Osteoblast (primary cell): ENCODE measurements around the gene PCDH9. TPM values are rescaled to one million over a fixed set of nuclear protein-coding genes. Genes with fewer than 3 reads are reported as not detected.
A peak's percentile ranks its signal among the peaks of the same experiment; 100 is the strongest.

ENCODE experiments used
- DNase-seq: peaks from one replicate; pipeline ENCODE4 v3.0.0; 2011; ENCODE audit warnings: low spot score, mixed read lengths; ENCODE audit not compliant: insufficient read length; ENCODE audit errors: missing footprints
- H2AFZ ChIP-seq: 2 replicates; pipeline ENCODE4 v1.6.0; 2011; ENCODE audit warnings: mild to moderate bottlenecking, low read length
- H3K27ac ChIP-seq: 2 replicates; pipeline ENCODE4 v1.5.1; 2011; ENCODE audit warnings: mild to moderate bottlenecking, low read depth, low read length, moderate library complexity
- H3K27me3 ChIP-seq: 2 replicates; pipeline ENCODE4 v1.6.0; 2012; ENCODE audit warnings: mild to moderate bottlenecking, control low read depth, inconsistent platforms, low read length, moderate library complexity; ENCODE audit not compliant: insufficient read depth
- H3K36me3 ChIP-seq: 2 replicates; pipeline ENCODE4 v1.5.1; 2011; ENCODE audit warnings: mild to moderate bottlenecking, low read length, control low read depth, moderate library complexity; ENCODE audit not compliant: insufficient read depth
- H3K4me1 ChIP-seq: 2 replicates; pipeline ENCODE4 v1.5.1; 2011; ENCODE audit warnings: mild to moderate bottlenecking, low read length, control low read depth, moderate library complexity; ENCODE audit not compliant: insufficient read depth
- H3K4me2 ChIP-seq: 2 replicates; pipeline ENCODE4 v1.6.0; 2011; ENCODE audit warnings: mild to moderate bottlenecking, low read length; ENCODE audit not compliant: insufficient read depth
- H3K4me3 ChIP-seq: fragments of 200-600 bp; sonication (generic); 3 replicates; pipeline ENCODE4 v1.5.1; 2012; ENCODE audit warnings: mild to moderate bottlenecking, low read length, inconsistent platforms; ENCODE audit not compliant: insufficient read depth
- H3K79me2 ChIP-seq: 2 replicates; pipeline ENCODE4 v1.6.0; 2012; ENCODE audit warnings: mild to moderate bottlenecking, low read length, control low read depth, inconsistent platforms; ENCODE audit not compliant: insufficient read depth
- H3K9me3 ChIP-seq: 2 replicates; pipeline ENCODE4 v1.5.1; 2011; ENCODE audit warnings: low read depth, low read length, control low read depth
- H4K20me1 ChIP-seq: 2 replicates; pipeline ENCODE4 v1.6.0; 2012; ENCODE audit warnings: mild to moderate bottlenecking, low read length, control low read depth; ENCODE audit not compliant: insufficient read depth
- total RNA-seq: library from RNA; depleted of rRNA; stranded (reverse); fragments of >200 nt; gene quantifications from 2 replicates; pipeline ENCODE4 v1.2.3, GENCODE V29; 2012
- TF ChIP-seq, protein P1 (sequence below): IDR thresholded peaks from 2 replicates; pipeline ENCODE4 v1.5.1; 2011; ENCODE audit warnings: mild to moderate bottlenecking, low read depth, low read length, moderate library complexity; ENCODE audit errors: extremely low read depth

PCDH9 gene
- total RNA-seq, 1 donor, result 1.1 TPM

DNA sequence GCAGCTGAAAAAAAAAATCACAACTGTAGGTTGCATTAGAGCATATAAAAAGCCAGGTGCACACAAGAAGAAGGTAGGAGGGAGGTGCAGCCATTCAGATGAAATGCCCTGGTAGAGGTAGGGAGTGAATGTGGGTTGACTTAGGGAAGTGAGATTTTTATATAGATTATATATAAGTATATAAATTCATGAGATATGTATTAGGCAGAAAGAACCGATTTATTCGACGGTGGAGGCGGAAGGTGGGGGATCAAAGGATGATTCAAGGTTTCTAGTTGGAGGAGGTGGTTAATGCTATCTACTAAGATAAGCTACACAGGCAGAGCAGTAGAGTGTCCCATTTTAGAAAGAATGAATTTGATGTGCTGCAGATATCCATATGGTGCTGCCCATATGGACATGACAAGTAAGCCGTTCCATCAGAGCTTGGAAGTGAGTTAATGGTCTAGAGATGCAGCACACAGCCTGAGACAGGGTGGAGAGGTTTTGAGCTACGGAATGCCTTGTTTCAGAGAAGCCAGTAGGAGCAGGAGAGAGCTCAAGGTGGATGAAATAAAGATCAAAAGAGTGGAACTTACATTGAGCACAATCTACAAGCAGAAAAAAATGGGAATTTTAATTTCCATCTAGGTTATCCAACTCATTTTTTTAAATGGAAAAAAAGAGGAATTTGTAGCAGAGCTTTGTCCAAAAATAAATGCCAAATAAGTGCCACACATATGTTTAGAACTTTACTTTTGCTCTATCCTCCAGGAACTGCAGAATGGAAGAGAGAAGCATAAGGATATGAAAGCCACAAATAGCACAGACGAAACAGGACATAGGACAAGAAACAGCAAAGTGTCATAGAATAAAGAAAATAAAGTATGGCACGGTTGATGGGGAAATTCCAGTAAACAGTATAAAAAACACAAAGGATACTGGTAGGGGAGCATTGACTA is 177.3 kb downstream of the PCDH9 start:
- Histone ChIP-seq H3K79me2 (no peaks in the 10 kb centered on the region), H4K20me1 (no peaks in the 10 kb centered on the region), H3K4me2 (no peak overlapping the region), H3K9me3 (no peaks in the 10 kb centered on the region), H3K4me1 (peaks cover 10% of the 10 kb centered on the region), H3K4me3 (no peak overlapping the region), H2AFZ (no peak overlapping the region), H3K36me3 (no peaks in the 10 kb centered on the region), H3K27ac (no peak overlapping the region), H3K27me3 (no peaks in the 10 kb centered on the region)
- no peak for DNase-seq
- TF ChIP-seq, protein P1, sequence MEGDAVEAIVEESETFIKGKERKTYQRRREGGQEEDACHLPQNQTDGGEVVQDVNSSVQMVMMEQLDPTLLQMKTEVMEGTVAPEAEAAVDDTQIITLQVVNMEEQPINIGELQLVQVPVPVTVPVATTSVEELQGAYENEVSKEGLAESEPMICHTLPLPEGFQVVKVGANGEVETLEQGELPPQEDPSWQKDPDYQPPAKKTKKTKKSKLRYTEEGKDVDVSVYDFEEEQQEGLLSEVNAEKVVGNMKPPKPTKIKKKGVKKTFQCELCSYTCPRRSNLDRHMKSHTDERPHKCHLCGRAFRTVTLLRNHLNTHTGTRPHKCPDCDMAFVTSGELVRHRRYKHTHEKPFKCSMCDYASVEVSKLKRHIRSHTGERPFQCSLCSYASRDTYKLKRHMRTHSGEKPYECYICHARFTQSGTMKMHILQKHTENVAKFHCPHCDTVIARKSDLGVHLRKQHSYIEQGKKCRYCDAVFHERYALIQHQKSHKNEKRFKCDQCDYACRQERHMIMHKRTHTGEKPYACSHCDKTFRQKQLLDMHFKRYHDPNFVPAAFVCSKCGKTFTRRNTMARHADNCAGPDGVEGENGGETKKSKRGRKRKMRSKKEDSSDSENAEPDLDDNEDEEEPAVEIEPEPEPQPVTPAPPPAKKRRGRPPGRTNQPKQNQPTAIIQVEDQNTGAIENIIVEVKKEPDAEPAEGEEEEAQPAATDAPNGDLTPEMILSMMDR, result no peak

DNA sequence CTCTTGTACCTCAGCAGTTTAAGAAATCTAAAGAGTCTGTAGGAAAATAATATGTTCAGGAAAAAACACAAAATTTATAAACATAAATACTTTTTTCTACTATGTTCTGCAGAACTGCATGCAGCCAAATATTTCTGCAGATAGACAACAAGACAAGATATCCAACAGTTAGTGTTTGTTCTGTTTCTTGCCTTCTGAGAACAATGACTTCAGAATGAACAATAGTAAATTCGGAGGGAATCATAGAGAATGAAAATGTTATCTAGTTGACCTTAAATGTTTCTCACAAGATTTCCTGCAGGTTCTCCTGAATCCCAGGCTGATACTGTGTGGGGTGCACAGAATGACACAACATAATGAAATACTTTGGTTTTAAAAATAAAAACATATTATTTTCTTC is 180.4 kb downstream of the PCDH9 start:
- no peaks in the 10 kb centered on the region for H4K20me1 ChIP-seq
- DNase-seq, result no peak
- H3K27ac ChIP-seq, result no peak overlapping the region
- no peaks in the 10 kb centered on the region for H3K9me3 ChIP-seq
- H3K79me2 ChIP-seq, result no peaks in the 10 kb centered on the region
- H3K4me2 ChIP-seq, result no peak overlapping the region
- no peaks in the 10 kb centered on the region for H3K36me3 ChIP-seq
- H3K27me3 ChIP-seq, result no peaks in the 10 kb centered on the region
- TF ChIP-seq, protein P1, result no peak
- H2AFZ ChIP-seq, result no peak overlapping the region
- H3K4me1 ChIP-seq, result peaks cover 10% of the 10 kb centered on the region
- H3K4me3 ChIP-seq, result no peak overlapping the region

DNA sequence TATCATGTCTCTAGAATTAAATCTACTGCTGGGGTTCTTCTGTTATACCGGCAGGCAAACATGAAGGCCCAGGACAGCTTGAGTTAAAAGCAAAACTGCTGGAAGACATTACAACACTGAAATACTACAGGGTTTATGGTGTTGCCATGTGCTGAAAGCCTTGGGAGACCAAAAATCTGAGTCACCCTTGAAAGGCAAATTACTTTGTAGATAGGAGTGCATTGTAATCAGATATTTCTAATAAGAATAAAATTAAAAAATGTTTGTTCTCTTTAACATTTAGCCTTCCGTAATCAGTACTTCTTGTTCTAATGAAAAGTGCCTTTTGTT is 181.3 kb downstream of the PCDH9 start:
- Histone ChIP-seq H3K9me3 (no peaks in the 10 kb centered on the region), H3K4me2 (peak overlapping the region; percentile 61), H4K20me1 (no peaks in the 10 kb centered on the region), H3K79me2 (no peaks in the 10 kb centered on the region), H3K4me3 (peak overlapping the region; percentile 35), H2AFZ (peak overlapping the region; percentile 50), H3K4me1 (peaks cover 13% of the 10 kb centered on the region), H3K27me3 (no peaks in the 10 kb centered on the region), H3K27ac (peak overlapping the region; percentile 93), H3K36me3 (no peaks in the 10 kb centered on the region)
- TF ChIP-seq, protein P1, result no peak
- DNase-seq, result peak; percentile 44

DNA sequence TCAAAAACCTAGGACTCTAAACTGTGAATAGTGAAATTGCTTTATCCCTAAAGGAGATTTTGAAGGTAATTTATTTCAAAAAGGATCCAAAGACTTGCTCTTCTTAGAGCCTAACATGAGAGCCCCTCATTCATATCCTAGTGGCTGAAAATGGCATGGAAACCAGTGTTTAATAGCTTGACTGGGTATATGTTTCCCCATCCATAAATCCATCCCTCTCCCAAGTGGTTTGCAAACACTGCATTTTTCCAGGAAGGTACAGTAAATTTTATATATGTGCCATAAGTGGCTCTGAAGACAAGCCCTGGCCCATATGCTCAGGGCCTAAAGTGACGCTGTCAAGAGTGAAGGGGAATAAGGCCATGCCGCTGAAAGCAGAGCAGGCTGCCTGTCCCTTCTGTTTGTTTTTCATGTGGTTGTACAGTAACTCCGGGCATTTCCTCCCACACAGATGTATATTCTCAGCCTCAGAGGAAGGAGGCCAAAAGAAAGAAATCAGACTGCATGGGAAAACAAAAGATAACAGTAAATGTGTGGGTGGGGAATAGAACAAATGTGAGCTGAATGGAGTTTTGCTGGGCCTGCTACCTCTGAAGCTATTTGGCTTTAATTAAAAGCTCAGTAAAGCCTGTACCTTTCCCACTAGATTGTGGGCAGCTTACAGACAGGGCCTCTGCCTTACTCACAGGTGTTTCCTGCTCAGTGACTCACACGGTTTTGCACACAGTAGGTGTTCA is 181.9 kb downstream of the PCDH9 start:
- Histone ChIP-seq H3K36me3 (no peaks in the 10 kb centered on the region), H3K4me3 (peak overlapping the region; percentile 35), H3K27ac (peak overlapping the region; percentile 93), H2AFZ (peak overlapping the region; percentile 50), H3K4me1 (peaks cover 13% of the 10 kb centered on the region), H4K20me1 (no peaks in the 10 kb centered on the region), H3K27me3 (no peaks in the 10 kb centered on the region), H3K79me2 (no peaks in the 10 kb centered on the region), H3K4me2 (peak overlapping the region; percentile 61), H3K9me3 (no peaks in the 10 kb centered on the region)
- peak; percentile 38 for DNase-seq
- TF ChIP-seq, protein P1, result peak; percentile 9
